Osteoblast (primary cell): ENCODE measurements around the gene UNK. TPM values are rescaled to one million over a fixed set of nuclear protein-coding genes. Genes with fewer than 3 reads are reported as not detected.

ENCODE experiments used
- DNase-seq: peaks from one replicate; pipeline ENCODE4 v3.0.0; 2011; ENCODE audit warnings: low spot score, mixed read lengths; ENCODE audit not compliant: insufficient read length; ENCODE audit errors: missing footprints
- H2AFZ ChIP-seq: 2 replicates; pipeline ENCODE4 v1.6.0; 2011; ENCODE audit warnings: mild to moderate bottlenecking, low read length
- H3K27ac ChIP-seq: 2 replicates; pipeline ENCODE4 v1.5.1; 2011; ENCODE audit warnings: mild to moderate bottlenecking, low read depth, low read length, moderate library complexity
- H3K27me3 ChIP-seq: 2 replicates; pipeline ENCODE4 v1.6.0; 2012; ENCODE audit warnings: mild to moderate bottlenecking, control low read depth, inconsistent platforms, low read length, moderate library complexity; ENCODE audit not compliant: insufficient read depth
- H3K36me3 ChIP-seq: 2 replicates; pipeline ENCODE4 v1.5.1; 2011; ENCODE audit warnings: mild to moderate bottlenecking, low read length, control low read depth, moderate library complexity; ENCODE audit not compliant: insufficient read depth
- H3K4me1 ChIP-seq: 2 replicates; pipeline ENCODE4 v1.5.1; 2011; ENCODE audit warnings: mild to moderate bottlenecking, low read length, control low read depth, moderate library complexity; ENCODE audit not compliant: insufficient read depth
- H3K4me2 ChIP-seq: 2 replicates; pipeline ENCODE4 v1.6.0; 2011; ENCODE audit warnings: mild to moderate bottlenecking, low read length; ENCODE audit not compliant: insufficient read depth
- H3K4me3 ChIP-seq: fragments of 200-600 bp; sonication (generic); 3 replicates; pipeline ENCODE4 v1.5.1; 2012; ENCODE audit warnings: mild to moderate bottlenecking, low read length, inconsistent platforms; ENCODE audit not compliant: insufficient read depth
- H3K79me2 ChIP-seq: 2 replicates; pipeline ENCODE4 v1.6.0; 2012; ENCODE audit warnings: mild to moderate bottlenecking, low read length, control low read depth, inconsistent platforms; ENCODE audit not compliant: insufficient read depth
- H3K9me3 ChIP-seq: 2 replicates; pipeline ENCODE4 v1.5.1; 2011; ENCODE audit warnings: low read depth, low read length, control low read depth
- H4K20me1 ChIP-seq: 2 replicates; pipeline ENCODE4 v1.6.0; 2012; ENCODE audit warnings: mild to moderate bottlenecking, low read length, control low read depth; ENCODE audit not compliant: insufficient read depth
- CTCF ChIP-seq: IDR thresholded peaks from 2 replicates; pipeline ENCODE4 v1.5.1; 2011; ENCODE audit warnings: mild to moderate bottlenecking, low read depth, low read length, moderate library complexity; ENCODE audit errors: extremely low read depth
- total RNA-seq: library from RNA; depleted of rRNA; stranded (reverse); fragments of >200 nt; gene quantifications from 2 replicates; pipeline ENCODE4 v1.2.3, GENCODE V29; 2012

The UNK gene
- total RNA-seq, 1 donor: 18.5 TPM

GRCh38 chr17:75843577-75844529, 59.2 kb downstream of the UNK start, which contains the start of gene UNC13D:
Gene UNC13D, minus strand, starts transcription at chr17:75844404. Its CDS starts 67 bp downstream, at chr17:75844337.
- Histone ChIP-seq H4K20me1 (peaks cover 3% of the 10 kb centered on the region), H3K4me2 (no peak within 1 kb of the TSS), H3K4me3 (no peak within 1 kb of the TSS), H2AFZ (no peak within 1 kb of the TSS), H3K36me3 (peaks cover 29% of the 10 kb centered on the region), H3K27me3 (no peaks in the 10 kb centered on the region), H3K27ac (no peak within 1 kb of the TSS), H3K4me1 (no peaks in the 10 kb centered on the region), H3K9me3 (no peaks in the 10 kb centered on the region), H3K79me2 (no peaks in the 10 kb centered on the region)
- TF ChIP-seq CTCF: no peak
- peak; percentile 66 for DNase-seq

GRCh38 chr17:75844530-75845057, 60.0 kb downstream of the UNK start:
- Histone ChIP-seq H2AFZ (no peak overlapping the region), H4K20me1 (peaks cover 3% of the 10 kb centered on the region), H3K27me3 (no peaks in the 10 kb centered on the region), H3K4me3 (no peak overlapping the region), H3K4me2 (no peak overlapping the region), H3K9me3 (no peaks in the 10 kb centered on the region), H3K79me2 (peaks cover under 1% of the 10 kb centered on the region), H3K4me1 (no peaks in the 10 kb centered on the region), H3K36me3 (peaks cover 37% of the 10 kb centered on the region), H3K27ac (no peak overlapping the region)
- peak; percentile 89 for DNase-seq
- TF ChIP-seq CTCF: no peak

- no peaks in the 10 kb centered on the region for H3K9me3 ChIP-seq
- peaks cover 4% of the 10 kb centered on the region for H3K79me2 ChIP-seq
- no peaks in the 10 kb centered on the region for H3K4me1 ChIP-seq
- TF ChIP-seq CTCF: peak; percentile 71
- H3K27ac ChIP-seq: no peak overlapping the region
- H2AFZ ChIP-seq: no peak overlapping the region
- peaks cover 41% of the 10 kb centered on the region for H3K36me3 ChIP-seq
- no peak overlapping the region for H3K4me3 ChIP-seq
- H3K4me2 ChIP-seq: no peak overlapping the region
- peak; percentile 99 for DNase-seq
- no peaks in the 10 kb centered on the region for H3K27me3 ChIP-seq
- H4K20me1 ChIP-seq: peaks cover 3% of the 10 kb centered on the region
Measured at GRCh38 chr17:75845058-75845711, 60.6 kb downstream of the UNK start.
